HepG2 (cell line): ENCODE results near the gene RUVBL2. TPM values are rescaled to one million over a fixed set of nuclear protein-coding genes. Genes with fewer than 3 reads are reported as not detected.

Experiments used
- GTF3A ChIP-seq: sonication (generic); formaldehyde crosslinking; conservative IDR thresholded peaks from 2 replicates; pipeline ENCODE4 v1.4.0; 2020; ENCODE audit warnings: mild to moderate bottlenecking, missing genetic modification reagents
- MED8 ChIP-seq: sonication (generic); formaldehyde crosslinking; IDR thresholded peaks from 2 replicates; pipeline ENCODE4 v1.8.1; 2023; ENCODE audit warnings: mild to moderate bottlenecking, missing genetic modification reagents; ENCODE audit not compliant: insufficient replicate concordance
- POGZ ChIP-seq: sonication (generic); formaldehyde crosslinking; IDR thresholded peaks from 2 replicates; pipeline ENCODE4 v1.4.0; 2020; ENCODE audit warnings: mild to moderate bottlenecking, missing genetic modification reagents
- TGIF2 ChIP-seq: IDR thresholded peaks from 2 replicates; pipeline ENCODE4 v1.6.1; 2016; ENCODE audit warnings: control low read depth, missing compliant biosample characterization
- TSC22D2 ChIP-seq: sonication (generic); formaldehyde crosslinking; IDR thresholded peaks from 2 replicates; pipeline ENCODE4 v1.5.1; 2020; ENCODE audit warnings: missing genetic modification reagents, mild to moderate bottlenecking, borderline replicate concordance
- ZFP37 ChIP-seq: sonication (generic); formaldehyde crosslinking; IDR thresholded peaks from 2 replicates; pipeline ENCODE4 v1.4.0; 2020; ENCODE audit warnings: missing genetic modification reagents, borderline replicate concordance
- ZNF776 ChIP-seq: sonication (generic); formaldehyde crosslinking; IDR thresholded peaks from 2 replicates; pipeline ENCODE4 v1.4.0; 2020; ENCODE audit warnings: mild to moderate bottlenecking, missing genetic modification reagents
- polyA plus RNA-seq, 8 experiments: library from polyadenylated mRNA; depleted of rRNA in 3 of 8; stranded (reverse) in 7 of 8; unstranded in 1 of 8; fragments of >200 nt; fragmentation: Illumina TruSeq in 4 of 8; extraction: Trizol in 4 of 8; gene quantifications; 2 replicates each; pipeline versions ENCODE4 v1.2.1 to v1.2.3, GENCODE V29; 2011 to 2016; ENCODE audit warnings: low read depth in 4 of 8, missing spikeins in 1 of 8, mixed read lengths in 1 of 8; ENCODE audit not compliant: insufficient read depth in 1 of 8
- total RNA-seq, 5 experiments: library from RNA; depleted of rRNA; stranded (reverse); fragments of >200 nt; fragmentation: Illumina TruSeq; extraction: Trizol; gene quantifications; 2 replicates each; pipeline ENCODE4 v1.2.3, GENCODE V29; 2016; ENCODE audit warnings: low read depth in 1 of 5
- TF ChIP-seq, protein P1 (sequence below): sonication (generic); formaldehyde crosslinking; IDR thresholded peaks from 2 replicates; pipeline ENCODE4 v1.4.0; 2020; ENCODE audit warnings: mild to moderate bottlenecking, missing genetic modification reagents, borderline replicate concordance
- TF ChIP-seq, protein P2 (sequence below): sonication (generic); formaldehyde crosslinking; IDR thresholded peaks from 2 replicates; pipeline ENCODE4 v1.4.0; 2020; ENCODE audit warnings: mild to moderate bottlenecking, low read depth, missing genetic modification reagents
- TF ChIP-seq, protein P3 (sequence below): sonication (generic); formaldehyde crosslinking; IDR thresholded peaks from 2 replicates; pipeline ENCODE4 v1.8.0; 2022; ENCODE audit warnings: mild to moderate bottlenecking, missing genetic modification reagents
- TF ChIP-seq, protein P4 (sequence below): sonication (generic); formaldehyde crosslinking; IDR thresholded peaks from 2 replicates; pipeline ENCODE4 v1.4.0; 2020; ENCODE audit warnings: mild to moderate bottlenecking, missing genetic modification reagents
- TF ChIP-seq, protein P5 (sequence below), 2 experiments: sonication (generic) in 1 of 2; formaldehyde crosslinking in 1 of 2; IDR thresholded peaks; 2 replicates each; pipeline versions ENCODE4 v1.5.1 to v1.6.1; 2011 to 2020; ENCODE audit warnings: borderline replicate concordance in 1 of 2, low read depth in 1 of 2, low read length in 1 of 2, mild to moderate bottlenecking in 1 of 2, missing genetic modification reagents in 1 of 2, moderate library complexity in 1 of 2

The RUVBL2 gene
- total and polyA plus RNA-seq, 2 of the 13 experiments (the other 11 are each of a cell fraction or from before 2014, with no cell fraction given) = 120 to 122 TPM

DNA sequence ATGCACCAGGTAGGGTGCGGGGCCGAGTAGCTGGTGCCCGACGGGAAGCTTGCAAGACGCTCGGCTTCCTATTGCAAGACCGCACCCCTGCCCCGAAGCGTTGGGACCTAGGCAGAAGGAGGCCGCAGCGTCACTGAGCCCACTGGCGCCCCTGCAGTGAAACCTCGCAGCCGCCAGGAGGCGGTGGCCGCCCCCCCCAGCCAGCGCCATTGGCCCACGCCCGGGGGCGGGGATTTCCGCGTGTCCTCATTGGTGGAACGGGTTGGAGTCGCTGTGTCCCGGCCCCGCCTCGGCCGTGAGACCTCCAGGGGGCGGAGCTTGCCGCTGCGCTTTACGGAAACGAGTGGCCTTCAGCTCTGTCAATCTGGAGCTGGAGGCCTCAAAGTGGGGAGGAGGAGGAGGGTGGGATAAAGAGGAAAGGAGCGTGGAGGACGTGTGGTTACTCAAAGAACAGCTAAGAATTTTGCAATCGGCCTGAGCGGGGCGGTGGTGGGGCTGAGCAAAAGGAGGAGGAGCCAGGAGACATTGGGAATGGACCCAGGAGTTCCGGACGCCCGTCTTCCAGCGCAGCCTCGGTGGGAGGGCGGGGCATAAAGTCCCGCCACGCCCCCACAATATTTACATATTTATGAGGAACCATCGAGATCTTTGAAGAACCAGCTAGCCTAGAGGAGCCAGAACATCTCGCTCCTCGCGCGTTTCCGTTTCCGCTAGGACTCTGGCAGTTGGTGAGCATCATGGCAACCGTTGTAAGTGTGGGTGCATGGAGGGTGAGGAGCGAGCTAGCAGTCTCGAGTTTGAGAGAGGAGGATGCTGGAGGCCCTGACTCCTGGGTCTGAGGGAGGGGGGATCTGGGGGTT, at the start of gene RUVBL2, which contains the start of gene GYS1 (continued):
- TF ChIP-seq, protein P1, sequence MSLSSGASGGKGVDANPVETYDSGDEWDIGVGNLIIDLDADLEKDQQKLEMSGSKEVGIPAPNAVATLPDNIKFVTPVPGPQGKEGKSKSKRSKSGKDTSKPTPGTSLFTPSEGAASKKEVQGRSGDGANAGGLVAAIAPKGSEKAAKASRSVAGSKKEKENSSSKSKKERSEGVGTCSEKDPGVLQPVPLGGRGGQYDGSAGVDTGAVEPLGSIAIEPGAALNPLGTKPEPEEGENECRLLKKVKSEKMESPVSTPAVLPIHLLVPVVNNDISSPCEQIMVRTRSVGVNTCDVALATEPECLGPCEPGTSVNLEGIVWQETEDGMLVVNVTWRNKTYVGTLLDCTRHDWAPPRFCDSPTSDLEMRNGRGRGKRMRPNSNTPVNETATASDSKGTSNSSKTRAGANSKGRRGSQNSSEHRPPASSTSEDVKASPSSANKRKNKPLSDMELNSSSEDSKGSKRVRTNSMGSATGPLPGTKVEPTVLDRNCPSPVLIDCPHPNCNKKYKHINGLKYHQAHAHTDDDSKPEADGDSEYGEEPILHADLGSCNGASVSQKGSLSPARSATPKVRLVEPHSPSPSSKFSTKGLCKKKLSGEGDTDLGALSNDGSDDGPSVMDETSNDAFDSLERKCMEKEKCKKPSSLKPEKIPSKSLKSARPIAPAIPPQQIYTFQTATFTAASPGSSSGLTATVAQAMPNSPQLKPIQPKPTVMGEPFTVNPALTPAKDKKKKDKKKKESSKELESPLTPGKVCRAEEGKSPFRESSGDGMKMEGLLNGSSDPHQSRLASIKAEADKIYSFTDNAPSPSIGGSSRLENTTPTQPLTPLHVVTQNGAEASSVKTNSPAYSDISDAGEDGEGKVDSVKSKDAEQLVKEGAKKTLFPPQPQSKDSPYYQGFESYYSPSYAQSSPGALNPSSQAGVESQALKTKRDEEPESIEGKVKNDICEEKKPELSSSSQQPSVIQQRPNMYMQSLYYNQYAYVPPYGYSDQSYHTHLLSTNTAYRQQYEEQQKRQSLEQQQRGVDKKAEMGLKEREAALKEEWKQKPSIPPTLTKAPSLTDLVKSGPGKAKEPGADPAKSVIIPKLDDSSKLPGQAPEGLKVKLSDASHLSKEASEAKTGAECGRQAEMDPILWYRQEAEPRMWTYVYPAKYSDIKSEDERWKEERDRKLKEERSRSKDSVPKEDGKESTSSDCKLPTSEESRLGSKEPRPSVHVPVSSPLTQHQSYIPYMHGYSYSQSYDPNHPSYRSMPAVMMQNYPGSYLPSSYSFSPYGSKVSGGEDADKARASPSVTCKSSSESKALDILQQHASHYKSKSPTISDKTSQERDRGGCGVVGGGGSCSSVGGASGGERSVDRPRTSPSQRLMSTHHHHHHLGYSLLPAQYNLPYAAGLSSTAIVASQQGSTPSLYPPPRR (CRISPR knock-in tag) = no peak
- TF ChIP-seq TGIF2 (peak; percentile 70), ZNF776 (CRISPR knock-in tag) (no peak), ZFP37 (CRISPR knock-in tag) (no peak), POGZ (CRISPR knock-in tag) (no peak; the same call in 1 of the 2 replicates), TSC22D2 (CRISPR knock-in tag) (no peak), GTF3A (CRISPR knock-in tag) (no peak), MED8 (no peak)
- TF ChIP-seq, protein P2, sequence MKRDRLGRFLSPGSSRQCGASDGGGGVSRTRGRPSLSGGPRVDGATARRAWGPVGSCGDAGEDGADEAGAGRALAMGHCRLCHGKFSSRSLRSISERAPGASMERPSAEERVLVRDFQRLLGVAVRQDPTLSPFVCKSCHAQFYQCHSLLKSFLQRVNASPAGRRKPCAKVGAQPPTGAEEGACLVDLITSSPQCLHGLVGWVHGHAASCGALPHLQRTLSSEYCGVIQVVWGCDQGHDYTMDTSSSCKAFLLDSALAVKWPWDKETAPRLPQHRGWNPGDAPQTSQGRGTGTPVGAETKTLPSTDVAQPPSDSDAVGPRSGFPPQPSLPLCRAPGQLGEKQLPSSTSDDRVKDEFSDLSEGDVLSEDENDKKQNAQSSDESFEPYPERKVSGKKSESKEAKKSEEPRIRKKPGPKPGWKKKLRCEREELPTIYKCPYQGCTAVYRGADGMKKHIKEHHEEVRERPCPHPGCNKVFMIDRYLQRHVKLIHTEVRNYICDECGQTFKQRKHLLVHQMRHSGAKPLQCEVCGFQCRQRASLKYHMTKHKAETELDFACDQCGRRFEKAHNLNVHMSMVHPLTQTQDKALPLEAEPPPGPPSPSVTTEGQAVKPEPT (CRISPR knock-in tag) = no peak
- TF ChIP-seq, protein P3, sequence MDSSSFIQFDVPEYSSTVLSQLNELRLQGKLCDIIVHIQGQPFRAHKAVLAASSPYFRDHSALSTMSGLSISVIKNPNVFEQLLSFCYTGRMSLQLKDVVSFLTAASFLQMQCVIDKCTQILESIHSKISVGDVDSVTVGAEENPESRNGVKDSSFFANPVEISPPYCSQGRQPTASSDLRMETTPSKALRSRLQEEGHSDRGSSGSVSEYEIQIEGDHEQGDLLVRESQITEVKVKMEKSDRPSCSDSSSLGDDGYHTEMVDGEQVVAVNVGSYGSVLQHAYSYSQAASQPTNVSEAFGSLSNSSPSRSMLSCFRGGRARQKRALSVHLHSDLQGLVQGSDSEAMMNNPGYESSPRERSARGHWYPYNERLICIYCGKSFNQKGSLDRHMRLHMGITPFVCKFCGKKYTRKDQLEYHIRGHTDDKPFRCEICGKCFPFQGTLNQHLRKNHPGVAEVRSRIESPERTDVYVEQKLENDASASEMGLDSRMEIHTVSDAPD (CRISPR knock-in tag) = no peak
- TF ChIP-seq, protein P4, sequence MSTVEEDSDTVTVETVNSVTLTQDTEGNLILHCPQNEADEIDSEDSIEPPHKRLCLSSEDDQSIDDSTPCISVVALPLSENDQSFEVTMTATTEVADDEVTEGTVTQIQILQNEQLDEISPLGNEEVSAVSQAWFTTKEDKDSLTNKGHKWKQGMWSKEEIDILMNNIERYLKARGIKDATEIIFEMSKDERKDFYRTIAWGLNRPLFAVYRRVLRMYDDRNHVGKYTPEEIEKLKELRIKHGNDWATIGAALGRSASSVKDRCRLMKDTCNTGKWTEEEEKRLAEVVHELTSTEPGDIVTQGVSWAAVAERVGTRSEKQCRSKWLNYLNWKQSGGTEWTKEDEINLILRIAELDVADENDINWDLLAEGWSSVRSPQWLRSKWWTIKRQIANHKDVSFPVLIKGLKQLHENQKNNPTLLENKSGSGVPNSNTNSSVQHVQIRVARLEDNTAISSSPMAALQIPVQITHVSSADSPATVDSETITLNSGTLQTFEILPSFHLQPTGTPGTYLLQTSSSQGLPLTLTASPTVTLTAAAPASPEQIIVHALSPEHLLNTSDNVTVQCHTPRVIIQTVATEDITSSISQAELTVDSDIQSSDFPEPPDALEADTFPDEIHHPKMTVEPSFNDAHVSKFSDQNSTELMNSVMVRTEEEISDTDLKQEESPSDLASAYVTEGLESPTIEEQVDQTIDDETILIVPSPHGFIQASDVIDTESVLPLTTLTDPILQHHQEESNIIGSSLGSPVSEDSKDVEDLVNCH (CRISPR knock-in tag) = no peak
- TF ChIP-seq, protein P5, sequence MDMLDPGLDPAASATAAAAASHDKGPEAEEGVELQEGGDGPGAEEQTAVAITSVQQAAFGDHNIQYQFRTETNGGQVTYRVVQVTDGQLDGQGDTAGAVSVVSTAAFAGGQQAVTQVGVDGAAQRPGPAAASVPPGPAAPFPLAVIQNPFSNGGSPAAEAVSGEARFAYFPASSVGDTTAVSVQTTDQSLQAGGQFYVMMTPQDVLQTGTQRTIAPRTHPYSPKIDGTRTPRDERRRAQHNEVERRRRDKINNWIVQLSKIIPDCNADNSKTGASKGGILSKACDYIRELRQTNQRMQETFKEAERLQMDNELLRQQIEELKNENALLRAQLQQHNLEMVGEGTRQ (IDR thresholded peaks at IDR 0.05; ENCODE audit: low read depth, low read length) = no peak
- TF ChIP-seq, protein P5 (CRISPR knock-in tag; IDR thresholded peaks at IDR 0.05; ENCODE audit: borderline replicate concordance) = no peak
